ENCODE data around the gene KRT2. TPM values are rescaled to one million over a fixed set of nuclear protein-coding genes. Genes with fewer than 3 reads are reported as not detected.

KRT2 gene
- total and polyA plus RNA-seq, 2 of the 8 experiments (the other 6 are each of a cell fraction or from before 2014, with no cell fraction given) = not detected

GRCh38 chr12:52686756-52687487 is 34.9 kb upstream of the KRT2 start:
- no peaks in the 10 kb centered on the region; the same call in 1 of the 2 replicates for H3K79me1 ChIP-seq (ENCODE audit: low read depth, low read length)
- H3K18ac ChIP-seq (ENCODE audit: extremely low read depth, low read length) = no peak overlapping the region
- no peak overlapping the region for H2BK5ac ChIP-seq (ENCODE audit: low read depth, low read length)
- H3K23ac ChIP-seq (ENCODE audit: insufficient read length) = no peak overlapping the region
- no peak overlapping the region for H2AK5ac ChIP-seq (ENCODE audit: low read depth, low read length)
- no peak overlapping the region for H3K4me2 ChIP-seq (ENCODE audit: insufficient read depth in 1 of 2, low read depth in 2 of 2, low read length in 2 of 2)
- TF ChIP-seq RAD21 (IDR thresholded peaks at IDR 0.05 in 1 of 2, conservative IDR thresholded peaks at IDR 0.05 in 1 of 2; ENCODE audit: low read depth in 2 of 2, low read length in 2 of 2) = no peak
- TF ChIP-seq GABPA (IDR thresholded peaks at IDR 0.05; ENCODE audit: borderline replicate concordance, insufficient read depth, low read length) = no peak
- TF ChIP-seq FOSL1 (IDR thresholded peaks at IDR 0.05; ENCODE audit: insufficient read depth, low read depth, low read length) = no peak
- TF ChIP-seq JUN (IDR thresholded peaks at IDR 0.05; ENCODE audit: low read depth, low read length) = no peak
- TF ChIP-seq RNF2 (IDR thresholded peaks at IDR 0.05; ENCODE audit: borderline replicate concordance, low read depth, low read length, missing control alignments, poor library complexity, severe bottlenecking) = no peak
- TF ChIP-seq SAP30 (IDR thresholded peaks at IDR 0.05; ENCODE audit: insufficient read depth, insufficient replicate concordance, low read length) = no peak
- TF ChIP-seq TEAD4 (IDR thresholded peaks at IDR 0.05; ENCODE audit: low read depth, low read length) = no peak
- H4K8ac ChIP-seq (ENCODE audit: extremely low read depth, insufficient read depth, low read length) = no peak overlapping the region
- H4K91ac ChIP-seq (replicated peaks; ENCODE audit: insufficient read length, low read length) = no peak overlapping the region
- H3K9ac ChIP-seq (replicated peaks in 1 of 4; ENCODE audit: extremely low read depth in 1 of 4, low read depth in 3 of 4, low read length in 3 of 4) = no peak overlapping the region
- H2BK12ac ChIP-seq (ENCODE audit: low read depth, low read length) = no peak overlapping the region
- ChIA-PET CTCF (ENCODE audit: partially characterized antibody) (interaction anchor here (0.6 to 2.1 kb wide), 11 partner anchors 14 to 395 kb away, joined by 3 to 5 read pairs (median 3); no protein-coding TSS in a partner anchor), POLR2A (ENCODE audit: partially characterized antibody) (no interaction called here)
- H3K14ac ChIP-seq (ENCODE audit: insufficient read length) = no peak overlapping the region
- no peaks in the 10 kb centered on the region for H4K20me1 ChIP-seq (replicated peaks in 1 of 2; ENCODE audit: control insufficient read depth in 1 of 2, insufficient read depth in 2 of 2, low read length in 2 of 2)
- no peak for FAIRE-seq
- peaks cover 0 to 9% (median 3%) of the 10 kb centered on the region in 4 experiments; a peak in 2 of 7 replicates for H3K4me1 ChIP-seq (replicated peaks in 1 of 4; ENCODE audit: control insufficient read depth in 3 of 4, insufficient read depth in 4 of 4, low read length in 3 of 4)
- 84% methylated on average over 9 of the region's 9 CpGs; no CpG with 5 or more reads in 1 of the 2 experiments for WGBS, 2 experiments (ENCODE audit: extremely low coverage in 1 of 2, insufficient coverage in 1 of 2, insufficient read length in 1 of 2, insufficient replicate concordance in 2 of 2, low coverage in 1 of 2, low lambda C conversion rate in 2 of 2, missing lambda C conversion rate in 1 of 2)
- H3K27me3 ChIP-seq (replicated peaks in 1 of 4; ENCODE audit: control insufficient read depth in 3 of 4, extremely low read depth in 1 of 4, insufficient read depth in 3 of 4, low read length in 3 of 4) = peaks cover 0 to 21% (median 16%) of the 10 kb centered on the region in 4 experiments; a peak in 6 of 7 replicates
- H2BK120ac ChIP-seq (replicated peaks; ENCODE audit: low read depth, low read length) = no peak overlapping the region
- DNase-seq (ENCODE audit: low read depth in 1 of 2, low spot score in 2 of 2) = no peak
- H3K23me2 ChIP-seq (ENCODE audit: low read depth, low read length) = peaks cover 6% of the 10 kb centered on the region; the same call in 1 of the 2 replicates
- H3K9me3 ChIP-seq (ENCODE audit: insufficient read depth in 2 of 2, low read depth in 1 of 2, low read length in 1 of 2) = no peaks in the 10 kb centered on the region
- no peaks in the 10 kb centered on the region for H3K79me2 ChIP-seq (ENCODE audit: control insufficient read depth in 1 of 2, insufficient read depth in 2 of 2, low read length in 2 of 2)
- H3K27ac ChIP-seq (ENCODE audit: low read depth, low read length) = no peak overlapping the region
- no peak overlapping the region for H2AFZ ChIP-seq (ENCODE audit: low read length)
- no peak overlapping the region for H2BK20ac ChIP-seq (ENCODE audit: low read length)
- no peaks in the 10 kb centered on the region for H3K36me3 ChIP-seq (ENCODE audit: control insufficient read depth in 2 of 4, insufficient read depth in 4 of 4, low read length in 3 of 4)
- H3K4ac ChIP-seq (replicated peaks; ENCODE audit: insufficient read length, low read depth, low read length) = no peak overlapping the region
- H2BK15ac ChIP-seq (ENCODE audit: low read length) = no peak overlapping the region
- no peak overlapping the region for H3K4me3 ChIP-seq (ENCODE audit: extremely low read depth in 1 of 4, insufficient read depth in 2 of 4, low read depth in 3 of 4, low read length in 4 of 4)
- H4K5ac ChIP-seq (ENCODE audit: insufficient read length, low read depth, low read length) = no peak overlapping the region
- H3K56ac ChIP-seq (replicated peaks; ENCODE audit: insufficient read length, low read depth, low read length) = no peak overlapping the region
